Adrenal gland (tissue), 12 donors: ENCODE data around the gene SRPRB. TPM values are rescaled to one million over a fixed set of nuclear protein-coding genes. Genes with fewer than 3 reads are reported as not detected.

Experiments
- DNase-seq, 7 donors: peaks; one replicate each; pipeline ENCODE4 v3.0.0-alpha.2; 2019 to 2020
- H3K27ac ChIP-seq, 5 donors: fragments of 200-600 bp; sonication (generic) in 4 of 5; 1 replicate in 3 of 5; 2 replicates in 2 of 5; pipeline versions ENCODE4 v1.5.1 to v1.8.0; 2016 to 2020; ENCODE audit warnings: mild to moderate bottlenecking in 1 of 5
- H3K27me3 ChIP-seq: fragments of 200-600 bp; 2 replicates; pipeline ENCODE4 v1.8.0; 2021
- H3K36me3 ChIP-seq, 2 donors: fragments of 200-600 bp; replicated peaks in 1 of 2; 1 replicate in 1 of 2; 2 replicates in 1 of 2; pipeline versions ENCODE4 v1.5.1 to v1.8.0; 2018 to 2022
- H3K4me1 ChIP-seq, 2 donors: fragments of 200-600 bp; replicated peaks in 1 of 2; 1 replicate in 1 of 2; 2 replicates in 1 of 2; pipeline versions ENCODE4 v1.5.1 to v1.8.0; 2018 to 2021
- H3K4me3 ChIP-seq, 4 donors: fragments of 200-600 bp; sonication (generic) in 3 of 4; one replicate each; pipeline ENCODE4 v1.5.1; 2016 to 2018
- H3K9me3 ChIP-seq, 3 donors: fragments of 200-600 bp; sonication (generic) in 1 of 3; replicated peaks in 1 of 3; 1 replicate in 2 of 3; 2 replicates in 1 of 3; pipeline versions ENCODE4 v1.5.1 to v1.8.0; 2016 to 2021
- CTCF ChIP-seq, 6 experiments: fragments of 450-650 bp in 4 of 6; fragments of 200-600 bp in 2 of 6; sonication (generic) in 1 of 6; IDR thresholded peaks; 1 replicate in 5 of 6; 2 replicates in 1 of 6; pipeline versions ENCODE4 v1.5.1 to v1.8.0; 2016 to 2021; ENCODE audit warnings: antibody characterized with exemption in 6 of 6, mild to moderate bottlenecking in 2 of 6, moderate library complexity in 1 of 6
- POLR2A ChIP-seq, 2 donors: fragments of 450-650 bp; IDR thresholded peaks; one replicate each; pipeline ENCODE4 v1.6.1; 2017; ENCODE audit warnings: antibody characterized with exemption in 2 of 2, mild to moderate bottlenecking in 2 of 2, moderate library complexity in 1 of 2
- WGBS, 4 donors: extraction: QIAGEN DNeasy Blood & Tissue Kit in 2 of 4; methylation state at CpG; one replicate each; pipeline versions ENCODE4 v1.1.5 to v1.1.7; 2013 to 2017; 5-methylcytosine and 5-hydroxymethylcytosine counted together
- intact Hi-C, 2 donors: fragments of 100-400 bp; cut with DNase I; formaldehyde crosslinking; loops; one replicate each; pipeline versions ENCODE4 v1.14.1 to v1.15.0; 2022 to 2023
- polyA plus RNA-seq, 3 donors: library from polyadenylated mRNA; stranded (reverse); fragments of 200-250 nt in 2 of 3; fragments of 350-450 nt in 1 of 3; fragmentation: Illumina TruSeq in 1 of 3; extraction: RNeasy Lipid Tissue Mini Kit (QIAGEN cat#74804) in 1 of 3; gene quantifications; one replicate each; pipeline ENCODE4 v1.2.3, GENCODE V29; 2013 to 2014
- total RNA-seq, 9 donors: library from RNA; depleted of rRNA in 4 of 9; stranded (reverse); fragments of >200 nt in 4 of 9; fragments of 120-200 nt in 1 of 9; fragmentation: NEBNext Ultra II Directional in 1 of 9; extraction: Animal tissue kit (Norgen Biotek cat#: 25700) in 1 of 9; gene quantifications; one replicate each; pipeline versions ENCODE4 v1.1.0 to v1.2.4, GENCODE V29; 2013 to 2023
- donor health status: healthy with polysubstance abuse.
- donor health status: Bipolar disorder and iron deficiency.
- donor health status: DM: yes; HTN: yes; CAD: no.
- donor health status: DM: no; HTN: no; CAD: no.
- donor health status: DM: no; HTN: no; CAD: no.
- donor health status: DM: yes; HTN: yes; CAD: no.

Gene SRPRB
- total and polyA plus RNA-seq, 12 donors: 13.0 to 177 (median 48.7) TPM

DNA sequence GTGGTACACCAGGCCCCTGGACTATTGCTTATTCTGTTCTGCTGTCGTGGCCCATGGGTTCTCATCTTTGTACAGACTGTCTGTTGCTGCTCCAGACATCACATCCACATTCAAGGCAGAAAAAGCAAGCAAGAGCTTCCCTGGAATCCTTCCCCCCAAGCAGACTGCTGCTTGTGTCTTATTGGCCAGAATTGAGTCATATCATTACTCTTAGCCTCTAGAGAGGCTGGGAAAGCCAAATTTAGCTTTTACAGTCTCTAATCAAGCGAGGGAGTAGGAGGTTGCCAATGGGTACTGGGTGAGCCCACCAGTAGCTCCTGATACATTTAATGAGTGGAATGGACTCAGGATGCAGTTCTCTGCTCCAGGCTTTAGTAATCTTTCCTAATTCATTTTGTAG is 50.7 kb downstream of the SRPRB start:
- intact Hi-C loops: no loop called here
- H3K36me3 ChIP-seq: no peaks in the 10 kb centered on the region
- no peaks in the 10 kb centered on the region for H3K9me3 ChIP-seq
- DNase-seq: no peak
- H3K27ac ChIP-seq: no peak overlapping the region
- no peak for TF ChIP-seq POLR2A (IDR thresholded peaks at IDR 0.05)
- TF ChIP-seq CTCF (IDR thresholded peaks at IDR 0.05): no peak
- no peaks in the 10 kb centered on the region for H3K27me3 ChIP-seq
- WGBS, 4 donors: 57 to 90% (median 86%) methylated on average over 2 of the region's 2 CpGs
- H3K4me1 ChIP-seq: no peaks in the 10 kb centered on the region
- no peak overlapping the region for H3K4me3 ChIP-seq

- Histone ChIP-seq H3K27me3 (no peaks in the 10 kb centered on the region), H3K9me3 (no peaks in the 10 kb centered on the region), H3K36me3 (no peaks in the 10 kb centered on the region), H3K4me3 (no peak overlapping the region), H3K4me1 (no peaks in the 10 kb centered on the region), H3K27ac (no peak overlapping the region)
- TF ChIP-seq CTCF (IDR thresholded peaks at IDR 0.05): no peak
- no peak for TF ChIP-seq POLR2A (IDR thresholded peaks at IDR 0.05)
- 84 to 96% (median 88%) methylated on average over 8 of the region's 8 CpGs for WGBS, 4 donors
- intact Hi-C loops: no loop called here
- no peak for DNase-seq
Measured at GRCh38 chr3:133857767-133858166, 52.2 kb downstream of the SRPRB start.

DNA sequence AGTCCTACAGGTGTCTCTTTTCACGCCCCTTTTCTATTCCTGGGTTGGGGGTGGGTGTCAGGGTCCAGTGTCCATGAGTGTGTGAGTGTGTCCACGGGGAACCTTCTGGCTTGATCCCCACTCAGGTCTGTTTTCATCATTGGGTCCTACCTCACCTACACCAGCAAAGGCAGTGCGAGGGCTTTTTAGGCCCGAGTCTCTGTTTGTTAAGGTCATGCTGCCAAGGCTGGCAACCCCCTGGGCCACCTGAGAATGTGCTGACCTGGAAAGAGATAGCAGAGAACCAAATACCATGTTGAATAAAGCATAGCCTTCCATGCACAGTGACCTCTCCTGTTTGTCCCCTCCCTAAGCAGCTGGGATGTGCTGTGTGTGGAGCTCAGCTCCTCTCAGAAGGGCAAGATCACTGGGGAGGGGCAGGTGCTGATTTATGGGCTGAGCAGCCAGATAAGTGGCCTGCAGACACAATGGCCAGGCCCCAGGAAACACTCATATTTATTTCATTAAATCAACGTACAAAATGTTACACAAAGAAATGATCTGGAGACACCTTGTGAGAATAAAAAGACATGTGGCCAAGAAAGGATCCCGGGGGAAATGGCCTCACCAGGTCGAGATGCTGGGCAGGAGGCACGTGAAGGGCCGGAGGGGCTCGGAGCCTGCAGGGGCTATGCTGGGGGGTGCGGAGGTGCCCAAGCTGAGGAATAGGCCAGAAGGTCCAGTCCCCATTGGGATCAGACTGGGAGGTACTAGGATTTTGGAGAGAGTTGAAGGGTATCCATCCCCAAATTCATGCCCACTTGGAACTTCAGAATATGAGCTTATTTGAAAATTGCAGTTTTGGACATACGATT is 54.0 kb downstream of the SRPRB start:
- Histone ChIP-seq H3K36me3 (no peaks in the 10 kb centered on the region), H3K4me3 (no peak overlapping the region), H3K27ac (no peak overlapping the region), H3K27me3 (no peaks in the 10 kb centered on the region), H3K9me3 (no peaks in the 10 kb centered on the region), H3K4me1 (no peaks in the 10 kb centered on the region)
- 80 to 88% (median 84%) methylated on average over 12 of the region's 12 CpGs for WGBS, 4 donors
- DNase-seq: peak in 1 of 7 donors; percentile 65
- intact Hi-C loops: no loop called here
- TF ChIP-seq POLR2A (IDR thresholded peaks at IDR 0.05): no peak

DNA sequence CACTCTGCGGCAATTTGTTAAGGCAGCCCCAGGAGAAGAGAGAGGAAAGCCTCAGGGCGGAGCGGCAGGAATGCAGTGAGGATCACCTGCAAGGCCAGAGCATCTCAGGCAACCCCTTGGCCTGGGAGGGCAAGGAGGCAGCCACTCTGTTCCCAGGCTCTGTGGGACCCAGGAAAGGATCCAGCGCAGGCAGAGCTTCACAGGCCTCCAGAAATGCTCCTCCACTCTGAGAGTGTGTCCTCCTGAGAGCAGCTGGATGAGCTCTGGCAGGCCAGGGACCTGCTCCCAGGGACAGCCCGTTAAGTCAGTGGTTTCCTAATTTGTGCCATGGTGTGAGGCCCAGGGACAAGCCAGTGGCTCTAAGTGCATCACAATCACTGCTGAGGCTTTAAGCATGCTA is 54.9 kb downstream of the SRPRB start:
- intact Hi-C loops: no loop called here
- Histone ChIP-seq H3K4me1 (no peaks in the 10 kb centered on the region), H3K36me3 (no peaks in the 10 kb centered on the region), H3K4me3 (no peak overlapping the region), H3K27ac (no peak overlapping the region), H3K9me3 (no peaks in the 10 kb centered on the region), H3K27me3 (no peaks in the 10 kb centered on the region)
- TF ChIP-seq POLR2A (IDR thresholded peaks at IDR 0.05) (no peak), CTCF (IDR thresholded peaks at IDR 0.05) (no peak)
- no peak for DNase-seq
- 82 to 94% (median 88%) methylated on average over 4 to 5 of the region's 5 CpGs for WGBS, 4 donors

DNA sequence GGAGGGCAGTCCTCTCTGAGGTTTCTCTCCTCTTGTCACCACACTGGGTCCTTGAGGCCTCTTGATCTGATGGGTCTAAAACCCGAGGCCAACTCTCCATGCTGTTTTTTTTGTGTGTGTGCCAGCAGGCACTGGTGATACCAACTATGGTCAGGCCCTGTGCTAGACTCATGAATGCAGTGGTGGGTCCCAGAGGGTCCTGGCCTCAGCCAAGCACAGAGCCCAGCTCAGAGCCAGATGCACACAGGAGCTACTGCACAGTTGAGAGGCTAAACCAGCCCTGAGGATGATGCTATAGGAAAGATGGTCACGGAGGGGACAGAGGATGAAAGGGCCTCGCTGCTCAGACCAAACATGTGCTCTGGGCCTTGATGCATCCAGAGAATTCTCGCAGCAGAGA is 56.5 kb downstream of the SRPRB start:
- H3K4me3 ChIP-seq: no peak overlapping the region
- intact Hi-C loops: no loop called here
- no peaks in the 10 kb centered on the region for H3K27me3 ChIP-seq
- no peak overlapping the region for H3K27ac ChIP-seq
- H3K4me1 ChIP-seq: no peaks in the 10 kb centered on the region
- no peaks in the 10 kb centered on the region for H3K9me3 ChIP-seq
- TF ChIP-seq POLR2A (IDR thresholded peaks at IDR 0.05) (no peak), CTCF (IDR thresholded peaks at IDR 0.05) (no peak)
- no peaks in the 10 kb centered on the region for H3K36me3 ChIP-seq
- WGBS, 4 donors: 77 to 83% (median 80%) methylated on average over 4 of the region's 4 CpGs
- DNase-seq: no peak
